Mesendoderm (in vitro differentiated cells): ENCODE data around the gene CDC42EP1.
A peak's percentile ranks its signal among the peaks of the same experiment; 100 is the strongest.
"Not testable (repeated sequence)": the region's sequence is repeated elsewhere in the genome, so short reads cannot be mapped to it uniquely, and the experiment has no call there.

Experiments
- DNase-seq: peaks from one replicate; pipeline ENCODE4 v3.0.0; 2013
- H2AK5ac ChIP-seq: 2 replicates; pipeline ENCODE4 v1.6.1; 2013; ENCODE audit warnings: low read length, inconsistent platforms
- H2BK120ac ChIP-seq: 2 replicates; pipeline ENCODE4 v1.6.1; 2013; ENCODE audit warnings: low read depth, mild to moderate bottlenecking, low read length, moderate library complexity, mixed read lengths
- H2BK15ac ChIP-seq: replicated peaks from 2 replicates; pipeline ENCODE4 v1.6.1; 2013; ENCODE audit warnings: low read depth, mild to moderate bottlenecking, moderate library complexity
- H2BK5ac ChIP-seq: 2 replicates; pipeline ENCODE4 v1.6.1; 2013; ENCODE audit warnings: low read length, inconsistent platforms
- H3K18ac ChIP-seq: 2 replicates; pipeline ENCODE4 v1.6.1; 2013; ENCODE audit warnings: mild to moderate bottlenecking, low read length, mixed read lengths
- H3K23ac ChIP-seq: one replicate; pipeline ENCODE4 v1.6.1; 2013; ENCODE audit warnings: low read length
- H3K27ac ChIP-seq: 2 replicates; pipeline ENCODE4 v1.5.1; 2013; ENCODE audit warnings: low read depth, mild to moderate bottlenecking, inconsistent platforms, low read length, moderate library complexity
- H3K27me3 ChIP-seq: 2 replicates; pipeline ENCODE4 v1.6.1; 2013; ENCODE audit warnings: low read length, control low read depth, mild to moderate bottlenecking, inconsistent platforms; ENCODE audit not compliant: insufficient read depth, poor library complexity
- H3K36me3 ChIP-seq: 2 replicates; pipeline ENCODE4 v1.6.1; 2013; ENCODE audit warnings: low read length, inconsistent platforms; ENCODE audit not compliant: control insufficient read depth, insufficient read depth
- H3K4ac ChIP-seq: one replicate; pipeline ENCODE4 v1.6.1; 2013; ENCODE audit warnings: low read depth, mild to moderate bottlenecking, low read length, moderate library complexity
- H3K4me1 ChIP-seq: 2 replicates; pipeline ENCODE4 v1.6.1; 2013; ENCODE audit warnings: low read depth, low read length, inconsistent platforms; ENCODE audit not compliant: control insufficient read depth
- H3K4me2 ChIP-seq: 2 replicates; pipeline ENCODE4 v1.6.1; 2013; ENCODE audit warnings: low read length
- H3K4me3 ChIP-seq: 2 replicates; pipeline ENCODE4 v1.5.1; 2013; ENCODE audit warnings: mild to moderate bottlenecking, low read length
- H3K56ac ChIP-seq: one replicate; pipeline ENCODE4 v1.6.1; 2013; ENCODE audit warnings: low read length
- H3K79me1 ChIP-seq: 2 replicates; pipeline ENCODE4 v1.6.1; 2013; ENCODE audit warnings: low read length, inconsistent platforms
- H3K79me2 ChIP-seq: 2 replicates; pipeline ENCODE4 v1.6.1; 2013; ENCODE audit warnings: mild to moderate bottlenecking, low read length; ENCODE audit not compliant: control insufficient read depth, insufficient read depth
- H3K9ac ChIP-seq: 2 replicates; pipeline ENCODE4 v1.6.1; 2013; ENCODE audit warnings: low read length, inconsistent platforms
- H4K5ac ChIP-seq: one replicate; pipeline ENCODE4 v1.6.1; 2013; ENCODE audit warnings: low read length
- H4K8ac ChIP-seq: one replicate; pipeline ENCODE4 v1.6.1; 2013; ENCODE audit warnings: low read depth, mild to moderate bottlenecking, control low read depth, low read length, moderate library complexity
- WGBS: extraction: QIAGEN DNeasy Blood & Tissue Kit; methylation state at CpG from one replicate; pipeline ENCODE4 v1.1.7; 2013; ENCODE audit warnings: low lambda C conversion rate, missing lambda C conversion rate; ENCODE audit not compliant: insufficient coverage; ENCODE audit errors: extremely low coverage; 5-methylcytosine and 5-hydroxymethylcytosine counted together

The CDC42EP1 gene

GRCh38 chr22:37545703-37546436, 14.4 kb upstream of the CDC42EP1 start:
- H3K4me1 ChIP-seq = peaks cover 16% of the 10 kb centered on the region
- peak overlapping the region; percentile 85 for H2AK5ac ChIP-seq
- H3K27me3 ChIP-seq = no peaks in the 10 kb centered on the region
- WGBS = no CpG with 5 or more reads among the region's 28 CpGs
- H3K79me2 ChIP-seq = no peaks in the 10 kb centered on the region
- H3K56ac ChIP-seq = peak overlapping the region; percentile 95
- no peaks in the 10 kb centered on the region for H3K36me3 ChIP-seq
- no peak overlapping the region for H4K8ac ChIP-seq
- peak overlapping the region; percentile 17 for H2BK120ac ChIP-seq
- H3K9ac ChIP-seq = peak overlapping the region; percentile 79
- DNase-seq = peak; percentile 97
- no peak overlapping the region for H4K5ac ChIP-seq
- peak overlapping the region; percentile 74 for H3K27ac ChIP-seq
- peak overlapping the region; percentile 23 for H3K4me2 ChIP-seq
- H2BK15ac ChIP-seq = no peak overlapping the region
- H3K23ac ChIP-seq = no peak overlapping the region
- H3K18ac ChIP-seq = peak overlapping the region; percentile 94
- H3K4me3 ChIP-seq = no peak overlapping the region
- peak overlapping the region; percentile 90 for H2BK5ac ChIP-seq
- H3K4ac ChIP-seq = peak overlapping the region; percentile 72
- no peaks in the 10 kb centered on the region for H3K79me1 ChIP-seq

GRCh38 chr22:37546437-37547250, 13.6 kb upstream of the CDC42EP1 start:
- no peak overlapping the region for H4K5ac ChIP-seq
- peak overlapping the region; percentile 63 for H2BK120ac ChIP-seq
- H3K23ac ChIP-seq = no peak overlapping the region
- H3K27ac ChIP-seq = peak overlapping the region; percentile 74
- peak overlapping the region; percentile 61 for H3K9ac ChIP-seq
- H3K79me1 ChIP-seq = no peaks in the 10 kb centered on the region
- H2BK5ac ChIP-seq = peak overlapping the region; percentile 69
- H3K27me3 ChIP-seq = no peaks in the 10 kb centered on the region
- H3K4me3 ChIP-seq = no peak overlapping the region
- no peak overlapping the region for H4K8ac ChIP-seq
- peaks cover 14% of the 10 kb centered on the region for H3K4me1 ChIP-seq
- H3K4ac ChIP-seq = peak overlapping the region; percentile 72
- H2BK15ac ChIP-seq = peak overlapping the region; percentile 12
- H2AK5ac ChIP-seq = no peak overlapping the region
- peak; percentile 92 for DNase-seq
- no peaks in the 10 kb centered on the region for H3K36me3 ChIP-seq
- no CpG with 5 or more reads among the region's 21 CpGs for WGBS
- no peaks in the 10 kb centered on the region for H3K79me2 ChIP-seq
- peak overlapping the region; percentile 95 for H3K56ac ChIP-seq
- H3K18ac ChIP-seq = peak overlapping the region; percentile 94
- H3K4me2 ChIP-seq = no peak overlapping the region

DNA sequence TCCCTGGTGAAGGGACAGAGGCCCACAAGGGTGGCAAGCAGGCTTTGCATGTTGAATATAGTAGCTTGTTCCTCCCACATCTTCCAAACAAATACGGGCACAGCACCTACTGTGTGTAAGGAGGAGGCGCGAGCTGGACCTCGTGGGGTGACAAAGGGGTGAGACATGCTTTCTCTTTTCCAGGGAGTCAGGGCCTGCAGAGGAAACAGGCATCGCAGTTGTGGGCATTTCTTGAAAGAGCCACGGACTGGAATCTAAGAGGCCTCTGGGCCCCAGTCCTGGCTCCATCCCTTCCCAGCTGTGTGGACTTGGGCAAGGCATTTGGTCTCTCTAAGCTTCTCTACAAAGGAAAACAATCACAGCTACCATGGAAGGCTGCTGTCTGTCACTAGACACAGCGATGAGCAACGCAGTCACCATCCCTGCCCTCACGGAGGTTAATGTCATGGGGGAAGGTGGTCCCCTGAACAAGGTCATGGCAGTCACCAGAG, 13.0 kb upstream of the CDC42EP1 start:
- H3K79me2 ChIP-seq = no peaks in the 10 kb centered on the region
- WGBS = no CpG with 5 or more reads among the region's 9 CpGs
- peak overlapping the region; percentile 69 for H2BK5ac ChIP-seq
- H3K18ac ChIP-seq = peak overlapping the region; percentile 94
- no peak for DNase-seq
- H3K79me1 ChIP-seq = no peaks in the 10 kb centered on the region
- peak overlapping the region; percentile 83 for H3K56ac ChIP-seq
- peak overlapping the region; percentile 92 for H2AK5ac ChIP-seq
- no peak overlapping the region for H3K23ac ChIP-seq
- no peak overlapping the region for H4K5ac ChIP-seq
- H3K4ac ChIP-seq = peak overlapping the region; percentile 72
- peak overlapping the region; percentile 74 for H3K27ac ChIP-seq
- peaks cover 13% of the 10 kb centered on the region for H3K4me1 ChIP-seq
- no peak overlapping the region for H2BK15ac ChIP-seq
- no peak overlapping the region for H3K4me3 ChIP-seq
- H3K36me3 ChIP-seq = no peaks in the 10 kb centered on the region
- H3K4me2 ChIP-seq = no peak overlapping the region
- H3K9ac ChIP-seq = peak overlapping the region; percentile 5
- H4K8ac ChIP-seq = no peak overlapping the region
- H2BK120ac ChIP-seq = peak overlapping the region; percentile 63
- H3K27me3 ChIP-seq = no peaks in the 10 kb centered on the region

- no peak overlapping the region for H3K23ac ChIP-seq
- no peak overlapping the region for H3K4me2 ChIP-seq
- no peaks in the 10 kb centered on the region for H3K79me2 ChIP-seq
- H3K36me3 ChIP-seq = no peaks in the 10 kb centered on the region
- no CpG with 5 or more reads among the region's 5 CpGs for WGBS
- H2AK5ac ChIP-seq = no peak overlapping the region
- peak overlapping the region; percentile 81 for H3K18ac ChIP-seq
- H3K4ac ChIP-seq = no peak overlapping the region
- no peaks in the 10 kb centered on the region for H3K27me3 ChIP-seq
- no peak overlapping the region for H2BK15ac ChIP-seq
- H4K5ac ChIP-seq = no peak overlapping the region
- H3K79me1 ChIP-seq = no peaks in the 10 kb centered on the region
- no peak overlapping the region for H4K8ac ChIP-seq
- DNase-seq = peak; percentile 69
- H3K4me3 ChIP-seq = no peak overlapping the region
- H2BK5ac ChIP-seq = no peak overlapping the region
- no peak overlapping the region for H3K27ac ChIP-seq
- H3K4me1 ChIP-seq = peaks cover 18% of the 10 kb centered on the region
- H2BK120ac ChIP-seq = no peak overlapping the region
- H3K9ac ChIP-seq = peak overlapping the region; percentile 25
- peak overlapping the region; percentile 66 for H3K56ac ChIP-seq
Measured at GRCh38 chr22:37549704-37550059, 10.6 kb upstream of the CDC42EP1 start.

- not testable (repeated sequence) for H3K4me2 ChIP-seq, H3K36me3 ChIP-seq, H3K27ac ChIP-seq, H2BK15ac ChIP-seq, H3K23ac ChIP-seq, H4K8ac ChIP-seq, H3K4me3 ChIP-seq, DNase-seq, H3K4ac ChIP-seq, H2BK5ac ChIP-seq, H3K9ac ChIP-seq, H3K79me1 ChIP-seq, H2BK120ac ChIP-seq, H3K18ac ChIP-seq, H3K27me3 ChIP-seq, H3K56ac ChIP-seq, H3K79me2 ChIP-seq, H4K5ac ChIP-seq
- Histone ChIP-seq H3K4me1 (peaks cover 14% of the 10 kb centered on the region), H2AK5ac (peak overlapping the region; percentile 94)
- no CpG with 5 or more reads among the region's 9 CpGs for WGBS
Measured at GRCh38 chr22:37550921-37551320, 9.4 kb upstream of the CDC42EP1 start.
